Activated B cell treated with CpG ODN at 0.5 μM for 24 hours (primary cell): ENCODE data around the gene SOCS3. TPM values are rescaled to one million over a fixed set of nuclear protein-coding genes. Genes with fewer than 3 reads are reported as not detected.

Experiments
- ATAC-seq: fragments of 200-7000 bp; cut with Tn5 transposase; one replicate; pipeline ENCODE4 v1.10.0; 2021; ENCODE audit warnings: low read depth, mild to moderate bottlenecking, moderate library complexity
- CTCF ChIA-PET: fragments of 350-600 bp; sonication (Branson Sonifier 250); formaldehyde crosslinking; loops from one replicate; lab custom pipeline; 2021; ENCODE audit warnings: antibody characterized with exemption; lab: Charles Lee
- POLR2A ChIA-PET: fragments of 350-600 bp; sonication (Branson Sonifier 250); formaldehyde crosslinking; loops from one replicate; lab custom pipeline; 2021; ENCODE audit warnings: antibody characterized with exemption; lab: Charles Lee
- DNase-seq: peaks from one replicate; pipeline ENCODE4 v3.0.0; 2022
- H3K27ac Mint-ChIP-seq: one replicate; pipeline ENCODE4 v1.8.0; 2020; ENCODE audit warnings: mixed read lengths
- H3K27me3 Mint-ChIP-seq: one replicate; pipeline ENCODE4 v1.8.0; 2021; ENCODE audit warnings: mixed read lengths
- H3K36me3 Mint-ChIP-seq: one replicate; pipeline ENCODE4 v1.8.0; 2021; ENCODE audit warnings: low read depth, mixed read lengths
- H3K4me1 Mint-ChIP-seq: one replicate; pipeline ENCODE4 v1.8.0; 2021; ENCODE audit warnings: mixed read lengths
- H3K4me3 Mint-ChIP-seq: one replicate; pipeline ENCODE4 v1.8.0; 2020; ENCODE audit warnings: mild to moderate bottlenecking, mixed read lengths
- H3K9me3 Mint-ChIP-seq: one replicate; pipeline ENCODE4 v1.8.0; 2020; ENCODE audit warnings: mixed read lengths
- intact Hi-C: fragments of 100-400 bp; cut with micrococcal nuclease; formaldehyde crosslinking; loops from one replicate; pipeline ENCODE4 v1.15.1; 2024
- total RNA-seq: library from RNA; stranded (reverse); gene quantifications from 2 replicates; pipeline ENCODE4 v1.2.3, GENCODE V29; 2022
- TF ChIP-seq, protein P1 (sequence below): fragments of 200-600 bp; IDR thresholded peaks from one replicate; pipeline ENCODE4 v1.8.0; 2022; ENCODE audit warnings: antibody characterized with exemption, mild to moderate bottlenecking

SOCS3 gene
- total RNA-seq, 1 donor from 2014 or later: 79.9 TPM

DNA sequence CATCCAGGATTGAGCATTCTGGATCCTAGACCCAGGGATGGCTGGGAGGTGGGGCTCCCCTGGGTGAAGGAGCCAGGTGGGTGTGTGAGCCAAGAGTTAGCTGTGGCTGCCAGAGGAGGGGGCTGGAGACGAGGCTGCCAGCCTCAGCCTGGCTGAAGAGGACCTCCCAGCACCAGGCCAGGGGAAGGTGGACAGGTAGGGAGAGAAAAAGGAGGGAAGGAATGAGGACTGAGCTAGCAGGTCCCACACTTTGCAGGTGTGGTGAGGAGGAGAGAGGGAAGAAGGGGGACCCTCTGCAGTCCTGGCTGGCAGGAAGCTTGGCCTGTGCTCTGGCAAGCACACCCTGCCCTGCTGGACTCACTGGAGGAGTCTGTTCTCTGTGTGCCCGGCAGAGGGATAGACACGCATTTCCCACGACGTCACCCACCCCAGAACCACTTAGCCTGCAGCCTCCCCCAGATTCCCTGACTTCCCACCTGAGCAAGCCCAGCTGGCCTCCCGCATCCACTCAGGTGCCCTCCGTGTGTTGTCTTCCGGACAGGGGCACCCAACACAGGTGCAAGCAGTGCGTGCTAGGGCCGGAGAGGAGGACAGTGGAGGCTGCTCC lies 42.0 kb downstream of the SOCS3 start:
- ATAC-seq (no peak), DNase-seq (no peak)
- H3K36me3 Mint-ChIP-seq: no peaks in the 10 kb centered on the region
- TF ChIP-seq, protein P1, sequence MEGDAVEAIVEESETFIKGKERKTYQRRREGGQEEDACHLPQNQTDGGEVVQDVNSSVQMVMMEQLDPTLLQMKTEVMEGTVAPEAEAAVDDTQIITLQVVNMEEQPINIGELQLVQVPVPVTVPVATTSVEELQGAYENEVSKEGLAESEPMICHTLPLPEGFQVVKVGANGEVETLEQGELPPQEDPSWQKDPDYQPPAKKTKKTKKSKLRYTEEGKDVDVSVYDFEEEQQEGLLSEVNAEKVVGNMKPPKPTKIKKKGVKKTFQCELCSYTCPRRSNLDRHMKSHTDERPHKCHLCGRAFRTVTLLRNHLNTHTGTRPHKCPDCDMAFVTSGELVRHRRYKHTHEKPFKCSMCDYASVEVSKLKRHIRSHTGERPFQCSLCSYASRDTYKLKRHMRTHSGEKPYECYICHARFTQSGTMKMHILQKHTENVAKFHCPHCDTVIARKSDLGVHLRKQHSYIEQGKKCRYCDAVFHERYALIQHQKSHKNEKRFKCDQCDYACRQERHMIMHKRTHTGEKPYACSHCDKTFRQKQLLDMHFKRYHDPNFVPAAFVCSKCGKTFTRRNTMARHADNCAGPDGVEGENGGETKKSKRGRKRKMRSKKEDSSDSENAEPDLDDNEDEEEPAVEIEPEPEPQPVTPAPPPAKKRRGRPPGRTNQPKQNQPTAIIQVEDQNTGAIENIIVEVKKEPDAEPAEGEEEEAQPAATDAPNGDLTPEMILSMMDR: no peak
- ChIA-PET POLR2A (interaction anchor here (1.2 to 3.5 kb wide), 7 partner anchors 17 to 43 kb away, joined by 3 to 21 read pairs (median 5); partner anchors contain the start of gene SOCS3), CTCF (no interaction called here)
- H3K4me3 Mint-ChIP-seq: no peak overlapping the region
- H3K27ac Mint-ChIP-seq: no peak overlapping the region
- intact Hi-C loops: no loop called here
- H3K4me1 Mint-ChIP-seq: peaks cover 46% of the 10 kb centered on the region
- no peaks in the 10 kb centered on the region for H3K9me3 Mint-ChIP-seq
- H3K27me3 Mint-ChIP-seq: peaks cover 6% of the 10 kb centered on the region

DNA sequence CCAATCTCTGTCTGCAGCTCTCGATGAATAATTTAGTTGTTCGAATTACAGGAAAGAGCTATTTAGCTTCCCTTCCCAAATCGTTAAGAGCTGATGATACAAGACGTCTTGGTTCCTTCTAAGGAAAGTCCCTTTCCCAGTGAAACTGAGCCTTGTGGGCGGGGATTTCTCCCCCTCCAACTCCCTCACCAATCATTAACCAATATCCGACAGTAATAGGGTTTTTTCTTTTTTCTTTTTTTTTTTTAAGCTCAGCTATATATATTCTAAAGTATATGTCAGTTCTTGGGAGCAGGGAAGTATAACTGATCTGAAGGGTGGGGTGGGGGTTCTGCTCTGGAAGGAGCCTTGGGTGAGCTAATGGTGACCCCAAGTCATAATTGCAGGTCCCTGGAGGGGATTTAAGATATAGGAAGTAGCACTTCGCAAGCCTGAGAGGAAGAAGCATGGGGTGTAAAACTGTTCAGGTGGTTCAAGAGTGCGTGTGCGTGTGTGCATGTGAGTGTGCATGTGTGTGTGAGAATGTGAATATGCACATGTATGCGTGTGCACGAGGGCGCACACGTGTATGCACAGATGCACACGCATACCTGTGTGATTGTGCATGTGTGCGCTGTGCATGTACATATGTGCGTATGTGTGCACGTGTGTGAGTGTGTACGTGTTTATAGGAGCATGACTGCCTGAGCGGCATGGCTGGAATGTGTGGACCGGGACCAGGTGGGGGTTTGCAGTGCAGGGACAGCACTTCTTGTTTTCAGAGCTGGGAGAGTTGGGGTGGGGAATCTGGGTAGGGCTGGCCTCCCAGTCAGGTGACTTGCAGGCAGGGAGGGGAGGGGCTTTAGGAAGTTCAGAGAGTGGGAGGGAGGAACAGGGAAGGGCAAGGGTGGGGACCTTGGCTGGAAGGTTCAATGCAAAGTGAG lies 42.7 kb downstream of the SOCS3 start:
- CTCF ChIA-PET: interaction anchor here (0.7 to 1.7 kb wide), 5 partner anchors 28 to 43 kb away, joined by 3 to 6 read pairs (median 4); partner anchors contain the start of gene SOCS3
- POLR2A ChIA-PET: interaction anchor here (0.5 to 3.5 kb wide), 12 partner anchors 18 to 176 kb away, joined by 3 to 21 read pairs (median 5); partner anchors contain the start of gene SOCS3
- ATAC-seq (peak; percentile 29), DNase-seq (no peak)
- TF ChIP-seq, protein P1: no peak
- H3K4me3 Mint-ChIP-seq: peak overlapping the region; percentile 36
- H3K27me3 Mint-ChIP-seq: peaks cover 6% of the 10 kb centered on the region
- intact Hi-C loops: no loop called here
- no peaks in the 10 kb centered on the region for H3K9me3 Mint-ChIP-seq
- peak overlapping the region; percentile 65 for H3K27ac Mint-ChIP-seq
- no peaks in the 10 kb centered on the region for H3K36me3 Mint-ChIP-seq
- H3K4me1 Mint-ChIP-seq: peaks cover 46% of the 10 kb centered on the region

DNA sequence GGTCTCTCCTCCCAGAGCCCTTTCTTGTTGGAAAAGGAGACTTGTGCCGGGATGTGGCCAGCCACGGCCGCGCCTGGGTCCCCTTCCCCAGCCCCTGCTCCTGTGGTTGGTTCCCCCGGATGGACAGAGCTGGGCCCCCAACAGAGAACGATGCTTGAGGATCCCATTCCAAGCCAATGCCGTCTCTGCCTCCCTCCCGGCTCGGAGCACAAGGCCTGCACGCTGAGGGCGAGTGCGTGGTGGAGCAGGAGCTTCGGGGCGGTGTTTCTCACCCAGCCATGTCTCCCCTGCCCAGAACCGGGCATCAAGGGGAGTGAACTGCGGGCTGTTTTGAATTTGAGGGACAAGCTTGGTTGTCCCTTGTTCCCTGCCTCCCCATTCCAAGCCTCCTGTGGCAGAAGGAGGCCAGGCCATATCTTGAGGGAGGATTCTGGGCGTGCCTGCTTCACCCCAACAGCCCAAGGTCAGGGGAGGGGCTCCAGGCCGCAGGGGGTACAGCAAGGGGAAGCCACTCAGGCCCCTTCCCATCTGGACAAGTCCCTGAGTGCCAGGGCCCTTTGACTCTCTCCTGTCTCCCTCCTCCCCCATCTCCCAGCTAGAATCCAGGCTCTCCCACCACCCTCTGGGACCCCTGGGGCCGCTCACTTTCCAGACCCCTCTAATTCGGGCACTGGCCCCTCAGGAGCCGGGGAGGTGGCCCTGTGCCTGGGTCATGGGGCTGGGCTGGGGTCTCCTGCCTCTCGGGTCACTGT lies 43.6 kb downstream of the SOCS3 start:
- no peak for ATAC-seq
- TF ChIP-seq, protein P1: no peak
- no peak for DNase-seq
- POLR2A ChIA-PET: interaction anchor here (0.5 to 3.5 kb wide), 10 partner anchors 19 to 72 kb away, joined by 3 to 21 read pairs (median 6); partner anchors contain the start of gene SOCS3
- Mint-ChIP-seq H3K9me3 (no peaks in the 10 kb centered on the region), H3K4me1 (peaks cover 46% of the 10 kb centered on the region), H3K27ac (no peak overlapping the region), H3K27me3 (peaks cover 6% of the 10 kb centered on the region), H3K4me3 (peak overlapping the region; percentile 36), H3K36me3 (no peaks in the 10 kb centered on the region)
- CTCF ChIA-PET: interaction anchor here (0.7 to 1.7 kb wide), 5 partner anchors 28 to 44 kb away, joined by 3 to 6 read pairs (median 4); partner anchors contain the start of gene SOCS3
- intact Hi-C loops: no loop called here

DNA sequence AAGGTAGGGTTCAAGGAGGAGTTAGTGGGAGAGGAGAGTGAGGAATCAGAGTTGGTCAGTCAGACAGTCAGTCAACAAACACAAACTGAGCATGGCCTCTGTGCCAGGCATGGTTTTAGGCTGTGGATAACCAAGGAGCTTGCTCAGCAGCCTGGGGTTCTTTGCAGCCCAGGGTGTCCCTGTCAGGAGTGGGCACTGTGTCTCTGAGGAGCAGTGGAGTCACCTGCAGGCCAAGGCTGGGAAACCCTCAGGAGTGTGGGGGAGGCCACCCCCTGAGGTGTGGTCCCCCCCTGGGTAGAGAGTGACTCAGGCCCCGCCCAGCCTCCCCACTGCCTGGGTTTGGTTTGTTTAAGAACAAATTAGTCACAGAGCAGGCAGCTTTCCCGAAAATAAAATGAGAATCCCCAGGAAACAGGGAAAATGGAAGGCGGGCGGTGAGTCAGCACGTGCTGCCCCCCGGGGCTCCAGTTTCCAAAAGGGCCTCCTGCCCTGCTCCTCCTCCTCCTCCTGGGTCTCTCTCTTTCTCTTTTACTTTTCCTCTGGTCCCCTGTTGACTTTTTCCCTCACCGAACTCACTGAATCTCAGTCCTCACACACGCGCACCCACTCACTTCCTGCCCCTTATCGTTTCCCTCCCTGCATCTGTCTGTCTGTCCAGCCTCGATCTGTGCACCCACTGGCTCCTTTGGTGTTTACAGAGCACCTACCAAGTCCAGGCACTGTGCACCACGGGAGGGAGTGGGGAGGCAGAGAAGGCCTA lies 44.3 kb downstream of the SOCS3 start:
- TF ChIP-seq, protein P1: no peak
- no peaks in the 10 kb centered on the region for H3K36me3 Mint-ChIP-seq
- intact Hi-C loops: loop anchor here (2.0 kb wide), 1 partner anchor 27 kb away; no protein-coding TSS in a partner anchor
- H3K27ac Mint-ChIP-seq: peak overlapping the region; percentile 41
- no peak for ATAC-seq
- peaks cover 46% of the 10 kb centered on the region for H3K4me1 Mint-ChIP-seq
- peaks cover 6% of the 10 kb centered on the region for H3K27me3 Mint-ChIP-seq
- ChIA-PET CTCF (interaction anchor here (1.5 to 1.7 kb wide), 2 partner anchors 41 to 45 kb away, joined by 4 to 6 read pairs; no protein-coding TSS in a partner anchor), POLR2A (interaction anchor here (0.5 to 3.5 kb wide), 6 partner anchors 10 to 73 kb away, joined by 3 to 21 read pairs (median 6); no protein-coding TSS in a partner anchor)
- H3K9me3 Mint-ChIP-seq: no peaks in the 10 kb centered on the region
- H3K4me3 Mint-ChIP-seq: peak overlapping the region; percentile 52
- DNase-seq: no peak
